ENCODE measurements around the gene SCUBE1. TPM values are rescaled to one million over a fixed set of nuclear protein-coding genes. Genes with fewer than 3 reads are reported as not detected.

SCUBE1 gene
- total RNA-seq, 1 donor from 2014 or later, result 25.9 TPM

GRCh38 chr22:43295660-43296059 lies 47.5 kb downstream of the SCUBE1 start:
- no peaks in the 10 kb centered on the region for H3K27me3 ChIP-seq
- Mint-ChIP-seq H3K27ac (peak overlapping the region; percentile 94), H3K9me3 (no peaks in the 10 kb centered on the region), H3K27me3 (ENCODE audit: insufficient read depth, low read depth) (peaks cover 10% of the 10 kb centered on the region), H3K4me3 (no peak overlapping the region), H3K4me1 (peaks cover 59% of the 10 kb centered on the region), H3K36me3 (peaks cover 1% of the 10 kb centered on the region)
- no peaks in the 10 kb centered on the region for H3K36me3 ChIP-seq
- no peaks in the 10 kb centered on the region for H3K79me2 ChIP-seq (ENCODE audit: low read depth)
- no peak overlapping the region for H3K4me2 ChIP-seq
- no peaks in the 10 kb centered on the region for H3F3A ChIP-seq (ENCODE audit: low read depth)
- H4K20me1 ChIP-seq (ENCODE audit: low read depth), result peaks cover 38% of the 10 kb centered on the region
- H3K9me3 ChIP-seq (ENCODE audit: low read depth), result no peaks in the 10 kb centered on the region
- no peak overlapping the region for H3K9ac ChIP-seq
- no peak for TF ChIP-seq EZH2 (IDR thresholded peaks at IDR 0.05)
- peaks cover 33% of the 10 kb centered on the region for H3K4me1 ChIP-seq
- no peak overlapping the region for H3K27ac ChIP-seq
- DNase-seq (ENCODE audit: low spot score), result no peak
- H2AFZ ChIP-seq (replicated peaks), result no peak overlapping the region
- no peak overlapping the region for H3K4me3 ChIP-seq

DNA sequence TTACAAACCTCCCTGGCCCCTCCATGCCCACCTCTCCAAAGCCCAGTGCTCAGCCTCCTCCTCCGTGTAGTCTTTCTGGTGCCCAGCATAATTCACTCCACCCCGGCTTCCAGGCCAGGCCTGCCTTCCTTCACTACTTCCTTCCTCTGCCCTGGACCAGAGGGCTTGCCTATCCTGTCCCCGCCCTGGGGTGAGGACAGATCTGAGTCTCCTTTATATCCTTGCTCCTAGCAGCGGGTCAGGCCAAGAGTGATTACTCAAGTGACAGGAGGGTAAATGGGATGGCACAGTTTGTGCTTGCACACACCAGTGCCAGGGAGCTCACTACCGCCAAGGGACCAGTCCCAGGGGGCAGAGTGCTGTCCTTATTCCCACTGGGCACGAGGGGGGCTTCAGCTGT lies 48.0 kb downstream of the SCUBE1 start:
- no peaks in the 10 kb centered on the region for H3K9me3 ChIP-seq (ENCODE audit: low read depth)
- Mint-ChIP-seq H3K27ac (peak overlapping the region; percentile 86), H3K9me3 (no peaks in the 10 kb centered on the region), H3K4me3 (no peak overlapping the region), H3K4me1 (peaks cover 58% of the 10 kb centered on the region), H3K36me3 (peaks cover 1% of the 10 kb centered on the region), H3K27me3 (ENCODE audit: insufficient read depth, low read depth) (peaks cover 10% of the 10 kb centered on the region)
- no peak overlapping the region for H3K9ac ChIP-seq
- no peak overlapping the region for H3K27ac ChIP-seq
- no peak overlapping the region for H2AFZ ChIP-seq (replicated peaks)
- no peaks in the 10 kb centered on the region for H3K36me3 ChIP-seq
- no peaks in the 10 kb centered on the region for H3F3A ChIP-seq (ENCODE audit: low read depth)
- H3K79me2 ChIP-seq (ENCODE audit: low read depth), result no peaks in the 10 kb centered on the region
- TF ChIP-seq EZH2phosphoT487 (IDR thresholded peaks at IDR 0.05) (no peak), EZH2 (IDR thresholded peaks at IDR 0.05) (no peak)
- TF ChIP-seq, protein P1, sequence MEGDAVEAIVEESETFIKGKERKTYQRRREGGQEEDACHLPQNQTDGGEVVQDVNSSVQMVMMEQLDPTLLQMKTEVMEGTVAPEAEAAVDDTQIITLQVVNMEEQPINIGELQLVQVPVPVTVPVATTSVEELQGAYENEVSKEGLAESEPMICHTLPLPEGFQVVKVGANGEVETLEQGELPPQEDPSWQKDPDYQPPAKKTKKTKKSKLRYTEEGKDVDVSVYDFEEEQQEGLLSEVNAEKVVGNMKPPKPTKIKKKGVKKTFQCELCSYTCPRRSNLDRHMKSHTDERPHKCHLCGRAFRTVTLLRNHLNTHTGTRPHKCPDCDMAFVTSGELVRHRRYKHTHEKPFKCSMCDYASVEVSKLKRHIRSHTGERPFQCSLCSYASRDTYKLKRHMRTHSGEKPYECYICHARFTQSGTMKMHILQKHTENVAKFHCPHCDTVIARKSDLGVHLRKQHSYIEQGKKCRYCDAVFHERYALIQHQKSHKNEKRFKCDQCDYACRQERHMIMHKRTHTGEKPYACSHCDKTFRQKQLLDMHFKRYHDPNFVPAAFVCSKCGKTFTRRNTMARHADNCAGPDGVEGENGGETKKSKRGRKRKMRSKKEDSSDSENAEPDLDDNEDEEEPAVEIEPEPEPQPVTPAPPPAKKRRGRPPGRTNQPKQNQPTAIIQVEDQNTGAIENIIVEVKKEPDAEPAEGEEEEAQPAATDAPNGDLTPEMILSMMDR (IDR thresholded peaks at IDR 0.05), result no peak
- no peak overlapping the region for H3K4me3 ChIP-seq
- H3K27me3 ChIP-seq, result no peaks in the 10 kb centered on the region
- peaks cover 38% of the 10 kb centered on the region for H4K20me1 ChIP-seq (ENCODE audit: low read depth)
- DNase-seq (ENCODE audit: low spot score), result no peak
- no peak overlapping the region for H3K4me2 ChIP-seq
- H3K4me1 ChIP-seq, result peaks cover 34% of the 10 kb centered on the region

- Histone ChIP-seq H3K27ac (no peak overlapping the region), H3K9me3 (ENCODE audit: low read depth) (no peaks in the 10 kb centered on the region), H3K4me2 (no peak overlapping the region), H3K4me1 (peaks cover 48% of the 10 kb centered on the region), H2AFZ (replicated peaks) (no peak overlapping the region), H3K27me3 (no peaks in the 10 kb centered on the region), H3K79me2 (ENCODE audit: low read depth) (no peaks in the 10 kb centered on the region), H3K4me3 (no peak overlapping the region), H3F3A (ENCODE audit: low read depth) (peaks cover 9% of the 10 kb centered on the region), H4K20me1 (ENCODE audit: low read depth) (peaks cover 47% of the 10 kb centered on the region), H3K36me3 (no peaks in the 10 kb centered on the region), H3K9ac (no peak overlapping the region)
- H3K27me3 Mint-ChIP-seq (ENCODE audit: insufficient read depth, low read depth), result peaks cover 17% of the 10 kb centered on the region
- DNase-seq (ENCODE audit: low spot score), result peak; percentile 26
- H3K9me3 Mint-ChIP-seq, result no peaks in the 10 kb centered on the region
- H3K27ac Mint-ChIP-seq, result peak overlapping the region; percentile 37
- TF ChIP-seq EZH2 (IDR thresholded peaks at IDR 0.05) (no peak), EZH2phosphoT487 (IDR thresholded peaks at IDR 0.05) (no peak)
- TF ChIP-seq, protein P1 (IDR thresholded peaks at IDR 0.05), result no peak
- H3K4me1 Mint-ChIP-seq, result peaks cover 68% of the 10 kb centered on the region
- no peak overlapping the region for H3K4me3 Mint-ChIP-seq
- H3K36me3 Mint-ChIP-seq, result peaks cover 1% of the 10 kb centered on the region
Measured at GRCh38 chr22:43293655-43294392, 49.3 kb downstream of the SCUBE1 start.

- H2AFZ ChIP-seq (replicated peaks), result no peak overlapping the region
- no peak overlapping the region for H3K27ac Mint-ChIP-seq
- DNase-seq (ENCODE audit: low spot score), result no peak
- no peaks in the 10 kb centered on the region for H3K36me3 ChIP-seq
- H3K9ac ChIP-seq, result no peak overlapping the region
- peaks cover 70% of the 10 kb centered on the region for H3K4me1 Mint-ChIP-seq
- H3K9me3 ChIP-seq (ENCODE audit: low read depth), result no peaks in the 10 kb centered on the region
- H3K27me3 ChIP-seq, result no peaks in the 10 kb centered on the region
- peaks cover 1% of the 10 kb centered on the region for H3K36me3 Mint-ChIP-seq
- H4K20me1 ChIP-seq (ENCODE audit: low read depth), result peaks cover 50% of the 10 kb centered on the region
- peaks cover 9% of the 10 kb centered on the region for H3F3A ChIP-seq (ENCODE audit: low read depth)
- TF ChIP-seq EZH2phosphoT487 (IDR thresholded peaks at IDR 0.05), result no peak
- TF ChIP-seq EZH2 (IDR thresholded peaks at IDR 0.05), result no peak
- TF ChIP-seq, protein P1 (IDR thresholded peaks at IDR 0.05), result no peak
- no peaks in the 10 kb centered on the region for H3K9me3 Mint-ChIP-seq
- H3K4me1 ChIP-seq, result peaks cover 48% of the 10 kb centered on the region
- no peak overlapping the region for H3K4me2 ChIP-seq
- H3K4me3 Mint-ChIP-seq, result no peak overlapping the region
- no peak overlapping the region for H3K27ac ChIP-seq
- H3K79me2 ChIP-seq (ENCODE audit: low read depth), result no peaks in the 10 kb centered on the region
- peaks cover 16% of the 10 kb centered on the region for H3K27me3 Mint-ChIP-seq (ENCODE audit: insufficient read depth, low read depth)
- no peak overlapping the region for H3K4me3 ChIP-seq
Measured at GRCh38 chr22:43293259-43293654, 49.9 kb downstream of the SCUBE1 start.
